ENCODE data around the gene TMEM82. TPM values are rescaled to one million over a fixed set of nuclear protein-coding genes. Genes with fewer than 3 reads are reported as not detected.

The TMEM82 gene
- total and polyA plus RNA-seq, 12 donors = not detected

- WGBS, 2 donors = 55 to 73% methylated on average over 11 of the region's 11 CpGs
- intact Hi-C loops (cut with DNase I) = no loop called here
- Histone ChIP-seq H3K9me3 (no peaks in the 10 kb centered on the region), H3K27ac (peak overlapping the region; percentile 24 to 88 (median 66)), H3K4me1 (peaks cover 22 to 90% (median 54%) of the 10 kb centered on the region in 9 donors), H3K36me3 (peaks cover 0 to 71% (median 32%) of the 10 kb centered on the region in 9 donors), H3K4me3 (no peak overlapping the region), H3K27me3 (no peaks in the 10 kb centered on the region)
- no peak for TF ChIP-seq CTCF (IDR thresholded peaks at IDR 0.05)
- DNase-seq (no peak), ATAC-seq (peak in 5 of 8 donors; percentile 18 to 60 (median 43))
These were observed 24.7 kb upstream of the TMEM82 start for GRCh38 chr1:15717418-15718125.

- DNase-seq (no peak), ATAC-seq (peak; percentile 8 to 38 (median 20))
- no peak overlapping the region for H3K4me3 ChIP-seq
- TF ChIP-seq CTCF (IDR thresholded peaks at IDR 0.05) = no peak
- peak overlapping the region; percentile 24 to 88 (median 66) for H3K27ac ChIP-seq
- peaks cover 22 to 84% (median 54%) of the 10 kb centered on the region in 9 donors for H3K4me1 ChIP-seq
- 60 to 72% methylated on average over 8 of the region's 8 CpGs for WGBS, 2 donors
- no peaks in the 10 kb centered on the region for H3K27me3 ChIP-seq
- intact Hi-C loops (cut with DNase I) = no loop called here
- peaks cover 0 to 77% (median 38%) of the 10 kb centered on the region in 9 donors for H3K36me3 ChIP-seq
- H3K9me3 ChIP-seq = no peaks in the 10 kb centered on the region
These were observed 24.1 kb upstream of the TMEM82 start for GRCh38 chr1:15718199-15718601.

GRCh38 chr1:15719381-15720120 lies 22.7 kb upstream of the TMEM82 start:
- Histone ChIP-seq H3K9me3 (no peaks in the 10 kb centered on the region), H3K36me3 (peaks cover 0 to 91% (median 41%) of the 10 kb centered on the region in 9 donors), H3K27ac (peak overlapping the region in 7 of 10 donors; percentile 2 to 88 (median 51)), H3K4me3 (no peak overlapping the region), H3K27me3 (no peaks in the 10 kb centered on the region), H3K4me1 (peaks cover 11 to 70% (median 44%) of the 10 kb centered on the region in 9 donors)
- DNase-seq (no peak), ATAC-seq (no peak)
- WGBS, 2 donors = 81 to 86% methylated on average over 12 of the region's 12 CpGs
- intact Hi-C loops (cut with DNase I) = loop anchor here in 1 of 10 donors (10.0 kb wide), 1 partner anchor 55 kb away; no protein-coding TSS in a partner anchor
- no peak for TF ChIP-seq CTCF (IDR thresholded peaks at IDR 0.05)

GRCh38 chr1:15720861-15721260 lies 21.4 kb upstream of the TMEM82 start:
- H3K4me1 ChIP-seq = peaks cover 4 to 57% (median 32%) of the 10 kb centered on the region in 9 donors
- intact Hi-C loops (cut with DNase I) = loop anchor here in 1 of 10 donors (10.0 kb wide), 1 partner anchor 56 kb away; no protein-coding TSS in a partner anchor
- no peak overlapping the region for H3K4me3 ChIP-seq
- H3K27ac ChIP-seq = peak overlapping the region in 9 of 10 donors; percentile 4 to 88 (median 55)
- no peaks in the 10 kb centered on the region for H3K9me3 ChIP-seq
- ATAC-seq (peak in 5 of 8 donors; percentile 34 to 63 (median 43)), DNase-seq (no peak)
- 59 to 72% methylated on average over 3 of the region's 3 CpGs for WGBS, 2 donors
- H3K36me3 ChIP-seq = peaks cover 0 to 100% (median 48%) of the 10 kb centered on the region in 9 donors
- TF ChIP-seq CTCF (IDR thresholded peaks at IDR 0.05) = no peak
- no peaks in the 10 kb centered on the region for H3K27me3 ChIP-seq

Data from heart right ventricle (tissue), 16 donors.